SK-N-MC (cell line): Measurements from ENCODE around the gene CSNK1E.

Experiments
- EZH2 ChIP-seq: fragments of 200-600 bp; sonication (generic); IDR thresholded peaks from one replicate; pipeline ENCODE4 v1.6.1; 2017; ENCODE audit warnings: antibody characterized with exemption
- POLR2AphosphoS5 ChIP-seq: IDR thresholded peaks from 2 replicates; pipeline ENCODE4 v1.6.1; 2012; ENCODE audit warnings: mild to moderate bottlenecking, low read depth, low read length, borderline replicate concordance

- TF ChIP-seq EZH2 (no peak), POLR2AphosphoS5 (no peak)
Observed at GRCh38 chr22:38282397-38282796, 34.8 kb downstream of the CSNK1E start.
